Measurements from ENCODE around the gene TENM4.

The TENM4 gene

DNA sequence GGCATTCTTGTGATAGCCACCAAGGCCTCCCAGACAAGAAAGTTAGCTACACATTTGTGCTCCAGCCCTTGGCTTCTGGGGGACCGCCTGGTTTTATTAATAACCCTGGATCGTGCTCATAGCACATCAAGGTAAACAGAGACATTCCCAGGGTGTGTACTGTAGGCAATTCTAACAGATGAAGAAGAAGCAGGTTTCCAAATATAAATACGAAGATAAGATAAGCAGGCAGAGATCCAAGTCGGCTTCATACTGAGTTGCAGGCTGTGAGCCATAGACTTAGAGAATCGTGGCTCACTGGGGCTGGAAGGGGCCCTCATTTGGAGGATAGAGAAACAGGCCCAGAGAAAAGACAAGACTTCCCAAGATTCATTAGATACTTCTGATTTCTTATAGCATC lies 131.4 kb downstream of the TENM4 start:
- DNase-seq (ENCODE audit: low read depth in 1 of 2, low spot score in 1 of 2) = no peak

DNA sequence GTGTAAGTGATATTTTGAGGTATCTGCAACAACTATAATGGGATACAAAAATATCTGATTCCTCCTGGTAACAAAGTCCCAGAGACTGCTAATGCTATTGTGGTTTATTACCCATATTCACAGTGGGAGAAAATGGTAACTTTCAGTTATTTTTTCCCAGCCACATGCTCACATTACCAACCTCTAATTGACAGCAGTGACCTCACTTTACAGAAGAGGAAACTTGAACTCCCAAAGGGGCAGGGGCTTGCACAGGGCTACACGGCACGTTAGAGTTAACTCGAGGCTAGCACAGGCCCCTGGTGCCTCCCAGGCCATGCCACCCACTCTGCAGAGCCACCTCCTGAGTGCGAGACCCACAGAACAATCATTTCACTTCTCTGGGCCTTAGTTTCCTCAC lies 132.4 kb downstream of the TENM4 start:
- DNase-seq (ENCODE audit: low read depth in 1 of 2, low spot score in 1 of 2) = no peak

DNA sequence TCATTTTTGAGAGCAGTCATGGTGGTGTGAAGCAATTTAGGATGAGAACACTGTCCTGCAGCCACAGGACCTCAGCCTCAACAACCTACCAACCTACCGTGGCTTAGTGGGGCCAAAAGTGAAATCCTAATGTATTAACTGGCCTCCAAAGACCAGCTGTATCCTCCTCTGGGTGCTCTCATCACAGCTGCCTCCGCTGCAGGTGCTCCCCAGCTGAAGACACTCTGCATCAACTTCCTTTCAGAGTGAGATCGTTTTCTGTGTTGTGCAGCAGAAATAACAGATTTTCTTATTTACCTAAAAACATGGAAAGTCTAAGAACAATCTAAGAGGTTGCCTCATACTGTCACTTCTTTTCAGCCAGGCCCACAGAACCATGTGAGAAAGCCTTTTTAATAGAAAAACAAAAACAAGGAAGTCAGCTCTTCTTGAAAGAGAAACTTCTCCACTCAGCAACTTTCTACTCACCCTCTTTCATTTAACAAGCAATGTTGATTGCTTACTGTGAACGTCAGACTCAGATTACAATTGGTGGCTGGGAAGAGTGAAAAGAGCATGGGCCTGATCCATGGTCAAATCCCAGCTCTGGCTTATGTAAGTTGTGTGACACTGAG lies 136.1 kb downstream of the TENM4 start:
- DNase-seq (ENCODE audit: low read depth in 1 of 2, low spot score in 1 of 2) = no peak

DNA sequence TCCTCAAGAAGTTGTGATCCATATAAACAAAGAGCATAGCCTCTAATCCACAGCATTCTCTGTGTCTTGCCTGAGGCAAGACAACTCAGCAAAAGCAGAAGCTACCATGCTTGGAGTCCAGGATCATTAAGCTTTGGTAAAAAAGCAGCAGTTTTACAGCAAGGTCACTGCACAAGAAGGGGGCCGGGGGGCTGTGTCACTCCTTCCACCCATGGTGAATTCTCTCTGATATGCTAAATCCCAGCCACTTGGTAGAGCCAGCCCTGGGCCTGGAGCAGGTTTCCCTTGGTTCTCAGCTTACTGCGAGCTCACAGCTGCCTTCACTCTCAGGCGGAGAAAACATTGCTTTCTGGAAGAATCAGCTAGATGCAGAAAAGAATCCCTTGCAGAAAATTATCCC lies 144.7 kb downstream of the TENM4 start:
- no peak for DNase-seq (ENCODE audit: low read depth in 1 of 2, low spot score in 1 of 2)

DNA sequence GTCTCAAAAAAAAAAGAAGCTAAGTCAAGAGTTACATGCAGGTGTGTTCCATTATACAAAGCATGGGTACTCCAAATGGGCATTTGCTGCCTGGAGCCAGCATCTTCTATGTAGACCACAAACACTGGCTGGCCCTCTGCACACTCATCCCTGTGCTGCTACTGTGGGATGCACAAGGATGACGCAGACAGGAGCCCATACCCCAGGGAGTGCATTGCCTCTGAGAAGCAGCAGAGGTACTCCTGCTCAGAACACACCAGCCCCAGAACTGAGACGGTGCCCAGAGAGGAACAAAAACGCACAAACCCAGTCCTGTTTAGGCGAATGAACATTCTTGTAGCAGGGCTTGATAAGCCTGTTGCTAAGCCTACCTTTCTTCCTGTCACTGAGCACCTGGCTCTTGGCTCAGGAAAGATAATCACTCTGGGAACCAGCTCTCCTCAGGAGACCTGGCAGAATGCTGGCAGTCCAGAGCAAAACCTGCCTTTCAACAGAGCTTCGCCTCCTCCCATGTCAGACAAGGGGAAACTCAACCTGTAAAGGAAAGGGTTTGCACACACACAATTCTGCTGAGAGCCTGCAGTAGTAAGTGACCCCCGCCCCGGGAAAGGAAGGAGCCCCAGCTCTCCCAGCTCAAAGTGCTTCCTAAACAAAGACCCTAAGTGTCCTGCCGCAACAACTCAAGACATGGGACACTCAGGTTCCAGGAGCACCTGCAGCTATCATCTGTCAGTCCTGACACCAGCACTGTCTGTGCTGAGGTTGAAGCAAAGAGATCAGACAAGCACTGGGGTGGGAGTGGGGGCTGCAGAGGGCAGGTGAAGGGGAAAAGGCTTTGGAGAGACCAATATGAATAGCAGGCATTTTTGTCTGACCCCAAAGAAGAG lies 145.7 kb downstream of the TENM4 start:
- DNase-seq (ENCODE audit: low read depth in 1 of 2, low spot score in 1 of 2) = no peak

DNA sequence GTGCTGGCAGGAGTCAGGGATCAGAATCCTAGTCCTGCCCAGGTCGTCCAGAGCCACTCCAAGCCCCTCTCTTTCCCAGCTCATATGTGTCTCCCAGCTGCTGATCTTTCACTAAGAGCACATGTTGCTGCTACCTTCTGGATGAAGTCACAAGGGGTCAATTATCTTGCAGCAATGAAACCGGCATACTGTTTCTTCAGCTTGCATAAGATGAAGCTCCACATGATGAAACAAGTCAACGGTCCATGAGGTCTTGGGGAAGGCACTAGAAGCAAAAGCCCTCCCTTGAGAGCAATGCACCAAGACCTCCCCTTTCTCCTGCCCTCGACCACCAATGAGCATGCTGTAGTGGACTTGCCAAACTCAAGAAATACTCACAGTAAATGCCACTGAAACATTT lies 148.9 kb downstream of the TENM4 start:
- DNase-seq (ENCODE audit: low read depth in 1 of 2, low spot score in 1 of 2) = no peak

DNA sequence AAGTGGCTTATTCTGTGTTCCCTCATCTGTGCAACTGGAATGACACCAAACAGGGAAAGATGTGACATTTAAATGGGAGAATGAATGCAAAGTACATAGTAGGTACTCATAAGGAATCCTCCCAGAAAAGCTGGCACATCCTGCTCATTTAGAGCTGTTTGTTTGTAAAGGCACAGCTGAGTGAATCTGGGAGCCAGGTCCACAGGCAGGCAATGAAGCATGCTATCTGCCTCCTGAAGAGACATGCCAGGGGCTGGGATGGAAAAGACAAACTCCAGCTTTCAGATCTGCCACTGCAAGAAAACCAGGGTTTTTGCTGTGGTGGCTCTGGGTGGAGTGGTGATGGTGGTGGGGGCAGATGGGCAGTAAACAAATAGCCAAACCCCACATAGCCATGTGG lies 150.1 kb downstream of the TENM4 start:
- no peak for DNase-seq (ENCODE audit: low read depth in 1 of 2, low spot score in 1 of 2)

DNA sequence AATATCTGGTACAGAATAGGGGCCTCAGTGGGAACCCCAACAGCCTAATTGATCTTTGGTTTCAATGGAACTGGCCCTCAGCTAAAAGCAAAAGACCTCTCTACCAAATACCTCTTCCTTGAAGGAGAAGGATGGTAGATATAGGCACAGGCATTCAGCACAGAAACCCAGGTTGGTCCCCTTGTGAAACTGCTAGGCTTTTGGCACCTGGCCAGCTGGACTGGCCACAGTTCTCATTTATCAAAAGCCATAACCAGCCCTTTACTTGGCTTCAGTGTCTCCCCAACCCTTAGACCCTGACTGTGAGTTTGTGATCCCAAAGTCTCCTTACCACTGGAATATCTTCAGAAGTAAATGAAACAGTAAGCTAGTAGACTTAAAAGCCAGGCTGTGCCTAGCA lies 152.9 kb downstream of the TENM4 start:
- no peak for DNase-seq (ENCODE audit: low read depth in 1 of 2, low spot score in 1 of 2)

DNA sequence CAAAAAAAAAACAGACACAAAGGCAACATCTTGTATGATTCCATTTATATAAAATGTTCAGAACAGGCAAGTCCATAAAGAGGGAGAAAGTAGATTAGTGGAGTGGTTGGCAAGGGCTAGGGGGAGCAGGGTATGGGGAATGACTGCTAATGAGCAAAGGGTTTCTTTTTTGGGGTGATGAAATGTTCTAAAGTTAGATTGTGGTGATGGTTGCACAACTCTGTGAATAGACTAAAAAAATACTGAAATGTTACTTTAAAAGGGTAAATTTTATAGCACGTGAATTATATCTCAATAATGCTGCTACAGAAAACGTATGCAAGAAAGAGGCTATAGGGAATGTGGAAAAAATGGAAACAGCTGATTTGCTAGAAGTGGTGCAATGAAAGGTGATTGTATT lies 155.1 kb downstream of the TENM4 start:
- DNase-seq (ENCODE audit: low read depth in 1 of 2, low spot score in 1 of 2) = no peak

DNA sequence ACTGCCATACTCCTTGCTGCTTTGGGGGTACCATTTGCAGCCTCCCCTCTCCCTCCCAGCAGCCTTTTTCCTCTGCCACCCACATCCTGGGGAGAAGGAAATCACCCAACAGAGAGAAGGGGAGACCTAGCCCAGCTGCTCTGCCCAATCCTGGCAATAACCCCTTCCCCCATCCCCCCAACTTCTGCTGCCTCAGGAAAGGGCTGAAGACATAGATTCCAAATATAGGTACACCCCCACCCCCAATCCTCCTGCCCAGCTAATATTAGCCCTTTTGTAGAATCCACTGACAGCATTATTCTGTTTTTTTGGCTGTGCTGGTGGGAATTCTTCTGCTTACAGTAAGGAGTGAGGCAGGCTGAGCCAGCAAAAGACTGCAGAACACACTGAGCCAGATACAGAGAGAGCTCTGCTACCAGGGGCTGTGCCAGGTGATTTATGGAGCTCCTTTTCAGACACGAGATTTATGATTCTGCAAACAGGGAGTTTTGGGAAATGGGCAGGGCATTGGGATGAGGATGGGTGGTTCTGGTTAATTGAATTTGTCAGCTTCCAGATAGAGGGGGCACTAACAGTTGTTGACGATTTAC lies 164.0 kb downstream of the TENM4 start:
- DNase-seq (ENCODE audit: low read depth in 1 of 2, low spot score in 1 of 2) = no peak

DNA sequence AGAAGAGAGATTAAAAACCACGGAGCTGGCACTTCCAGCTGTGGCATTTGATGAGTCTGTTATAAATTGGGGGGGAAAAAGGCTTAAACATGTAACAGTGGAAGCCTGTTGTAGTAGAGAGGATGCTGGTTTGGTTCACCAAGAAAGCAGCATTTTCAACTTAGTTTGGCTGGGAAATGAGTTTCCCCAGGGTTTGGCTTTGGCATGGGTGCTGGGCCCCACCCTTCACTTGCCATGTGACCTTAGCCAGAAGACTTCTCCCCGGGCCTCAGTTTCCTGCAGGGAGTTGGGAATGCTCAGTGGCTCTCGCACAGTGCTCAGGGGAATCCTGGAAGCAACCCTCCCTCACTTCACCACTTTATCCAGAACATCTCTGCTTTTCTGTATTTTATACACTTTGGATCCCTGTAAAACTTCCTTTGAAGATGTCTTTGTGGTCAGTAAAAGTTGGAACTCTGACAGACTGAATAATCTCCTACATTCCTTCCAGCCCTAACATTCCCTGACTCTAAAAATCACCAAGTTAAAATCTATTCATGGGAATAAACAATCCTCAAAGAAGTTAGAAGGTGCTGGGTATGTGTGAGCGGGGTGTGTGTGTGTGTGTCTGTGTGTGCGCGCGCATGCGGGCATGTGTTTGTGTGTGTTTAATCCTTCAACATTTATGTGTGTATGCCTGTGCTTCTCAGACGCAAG lies 166.0 kb downstream of the TENM4 start:
- DNase-seq (ENCODE audit: low read depth in 1 of 2, low spot score in 1 of 2) = no peak

DNA sequence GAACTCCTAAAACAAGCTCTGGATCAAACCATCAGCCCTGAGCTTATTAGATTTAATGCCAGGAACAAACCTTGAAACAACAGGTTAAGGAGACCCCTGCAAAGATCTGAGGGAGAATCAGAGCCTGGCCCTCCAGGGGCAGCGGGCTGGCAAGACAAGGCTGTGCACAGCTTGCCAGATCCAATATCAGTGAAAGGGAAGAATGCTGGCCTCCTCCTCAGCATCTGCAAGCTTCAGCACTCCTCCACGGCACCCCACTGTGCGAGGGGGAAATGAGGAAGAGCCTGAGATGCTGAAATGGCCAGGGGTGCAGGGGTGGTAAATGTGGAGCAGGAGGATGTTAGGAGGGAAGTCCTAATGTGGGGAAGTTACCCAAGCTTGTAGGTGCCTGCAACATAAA lies 167.0 kb downstream of the TENM4 start:
- no peak for DNase-seq (ENCODE audit: low read depth in 1 of 2, low spot score in 1 of 2)

DNA sequence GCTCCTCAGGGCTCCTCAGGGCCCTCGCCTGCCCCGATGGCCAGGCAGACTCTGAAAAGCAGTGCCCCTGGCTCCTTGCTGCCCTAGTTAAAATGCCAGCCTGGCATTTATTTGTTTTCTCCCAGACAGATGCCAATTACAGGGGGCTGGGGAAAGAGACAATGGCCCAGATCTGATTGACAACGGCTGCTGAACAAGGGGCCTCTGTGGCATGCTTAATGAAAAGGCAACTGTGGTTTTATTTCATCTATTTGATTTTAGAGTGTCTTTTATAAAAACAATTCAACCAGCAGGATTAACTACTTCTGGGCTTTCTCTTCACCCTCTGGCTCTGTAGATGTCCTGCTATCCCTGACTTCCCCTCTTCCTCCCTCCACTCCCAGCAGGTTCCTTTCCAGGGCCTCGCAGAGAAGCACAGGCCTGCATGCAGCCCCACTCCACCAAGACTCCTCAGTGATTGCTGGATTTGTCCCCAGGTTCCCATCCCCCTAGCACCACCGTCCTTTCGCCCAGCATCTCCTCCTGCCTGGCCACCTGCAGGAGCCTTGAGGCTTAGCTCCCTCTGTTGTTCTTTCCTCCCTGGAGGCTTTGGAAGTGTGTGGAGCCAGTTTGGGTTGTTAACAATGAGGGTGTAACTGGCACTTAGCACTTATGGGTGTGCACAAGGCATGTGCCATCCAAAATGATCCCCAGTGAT lies 171.1 kb downstream of the TENM4 start:
- no peak for DNase-seq (ENCODE audit: low read depth in 1 of 2, low spot score in 1 of 2)

DNA sequence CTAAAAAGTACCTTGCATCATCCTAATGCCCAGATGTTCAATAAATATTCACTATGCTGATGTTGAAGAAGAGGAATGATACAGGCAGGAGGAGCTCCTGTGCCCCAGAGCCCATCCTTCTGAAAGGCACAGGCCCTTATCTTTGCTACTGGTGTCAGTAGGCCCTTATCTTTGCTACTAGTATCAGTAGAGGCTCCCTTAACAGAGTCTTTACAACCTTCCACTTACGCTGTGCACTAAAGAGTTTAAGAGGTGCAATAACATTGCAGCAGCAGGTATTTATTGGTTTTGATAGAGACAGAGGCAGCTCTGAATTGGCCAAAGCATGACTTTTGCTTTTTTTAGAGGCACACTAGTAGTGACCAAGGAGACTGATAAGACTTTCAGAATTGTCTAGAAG lies 174.4 kb downstream of the TENM4 start:
- no peak for DNase-seq (ENCODE audit: low read depth in 1 of 2, low spot score in 1 of 2)

DNA sequence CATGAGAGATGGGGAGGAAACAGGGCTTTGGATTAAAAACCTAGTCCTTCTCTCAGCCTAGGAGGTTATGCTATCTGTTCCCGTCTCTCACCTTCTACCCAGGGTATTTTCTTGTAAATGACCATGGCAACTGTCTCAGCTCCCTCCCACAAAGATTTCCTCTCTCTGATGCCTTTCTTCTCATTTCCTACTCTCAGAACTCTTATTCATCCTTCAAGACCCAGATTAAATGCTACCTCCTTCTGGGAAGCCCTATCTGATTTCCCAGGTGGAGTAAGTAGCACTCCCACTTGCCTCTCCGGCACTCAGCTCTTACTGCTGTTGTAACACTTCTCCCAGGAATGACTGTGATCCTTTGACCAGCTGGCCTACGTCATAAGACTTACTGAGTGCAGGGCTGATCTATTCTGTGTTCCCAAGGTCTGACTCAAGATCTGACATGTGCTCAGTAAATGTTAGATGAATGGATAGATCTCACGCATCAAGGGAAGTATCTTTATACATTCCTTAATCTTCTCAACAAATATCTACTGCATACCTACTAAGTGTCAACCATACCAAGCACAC lies 175.0 kb downstream of the TENM4 start:
- DNase-seq (ENCODE audit: low read depth in 1 of 2, low spot score in 1 of 2) = no peak

DNA sequence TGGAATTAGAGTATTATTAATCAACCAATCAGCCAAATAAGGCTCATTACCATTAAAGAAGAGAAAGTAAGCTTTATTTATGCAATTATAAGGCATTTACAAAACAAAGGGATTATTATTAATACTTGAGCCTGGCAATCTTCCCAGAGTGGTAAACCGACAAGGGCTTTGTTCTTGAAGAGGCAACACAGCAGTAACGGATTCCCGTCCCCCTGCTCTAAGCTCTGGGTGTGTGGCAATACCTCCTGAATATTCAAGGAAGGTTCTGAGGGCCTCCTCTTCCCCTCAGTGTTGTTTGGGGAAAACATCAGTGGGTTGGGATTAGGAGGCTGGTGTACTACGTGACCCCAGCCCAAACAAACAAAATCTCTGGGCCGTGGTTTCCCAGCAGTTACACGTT lies 176.5 kb downstream of the TENM4 start:
- no peak for DNase-seq (ENCODE audit: low read depth in 1 of 2, low spot score in 1 of 2)

DNA sequence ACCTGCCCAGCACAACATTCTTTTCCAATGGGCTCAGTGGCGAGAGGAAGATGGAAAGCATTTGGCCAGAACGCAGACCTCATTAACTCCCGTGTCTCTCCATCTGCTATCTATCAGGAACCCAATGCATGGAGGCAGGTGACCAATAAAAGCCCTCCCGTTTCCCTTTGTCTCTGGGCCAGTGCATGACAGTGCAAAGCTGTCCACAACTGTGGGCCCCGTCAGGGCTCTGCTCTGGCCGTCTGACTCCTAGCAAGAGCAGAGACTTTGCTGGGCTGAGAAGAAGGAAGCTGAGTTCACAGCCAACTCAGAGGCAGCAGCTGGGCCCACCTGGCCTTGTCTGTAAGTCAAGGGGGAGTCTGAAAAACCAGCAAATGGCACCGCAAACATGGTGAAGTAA lies 177.8 kb downstream of the TENM4 start:
- no peak for DNase-seq (ENCODE audit: low read depth in 1 of 2, low spot score in 1 of 2)

DNA sequence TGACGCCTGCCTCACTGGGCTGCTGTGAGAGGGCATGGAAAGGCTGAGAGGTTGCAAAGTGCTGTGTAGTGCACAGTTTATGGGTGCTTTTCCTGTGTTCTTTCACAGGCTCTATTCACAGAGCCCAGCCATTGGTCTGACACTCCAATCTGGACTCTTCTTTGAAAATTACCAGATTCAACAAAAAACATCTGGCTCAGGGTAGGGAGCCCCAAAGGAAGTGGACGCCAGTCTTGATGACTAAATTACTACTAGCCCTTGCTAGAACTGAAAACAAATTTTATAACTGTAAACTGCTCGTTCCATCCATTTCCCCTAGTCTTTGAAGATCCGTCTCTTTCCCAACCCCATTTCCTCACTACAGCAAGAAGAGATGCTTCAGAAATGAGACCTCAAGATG lies 178.6 kb downstream of the TENM4 start:
- no peak for DNase-seq (ENCODE audit: low read depth in 1 of 2, low spot score in 1 of 2)

DNA sequence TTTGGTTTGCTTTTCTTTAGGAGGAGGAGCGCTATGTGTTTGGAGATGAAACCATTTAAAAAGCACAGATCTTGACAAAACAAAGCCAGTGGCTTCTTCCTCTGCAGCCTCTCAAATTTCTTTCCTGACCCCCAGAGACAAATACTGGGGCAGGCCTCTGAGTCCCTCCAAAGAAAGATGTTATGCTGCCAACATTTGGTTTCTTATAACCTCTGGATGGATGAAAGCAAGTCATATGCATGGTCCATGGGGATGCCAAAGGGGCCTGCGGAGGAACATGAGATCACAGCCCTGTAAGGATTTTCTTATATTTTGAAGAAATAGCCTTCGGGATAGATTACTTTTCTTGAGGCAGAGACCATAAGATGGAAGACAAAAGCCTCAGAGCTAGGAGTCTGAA lies 179.1 kb downstream of the TENM4 start:
- no peak for DNase-seq (ENCODE audit: low read depth in 1 of 2, low spot score in 1 of 2)

DNA sequence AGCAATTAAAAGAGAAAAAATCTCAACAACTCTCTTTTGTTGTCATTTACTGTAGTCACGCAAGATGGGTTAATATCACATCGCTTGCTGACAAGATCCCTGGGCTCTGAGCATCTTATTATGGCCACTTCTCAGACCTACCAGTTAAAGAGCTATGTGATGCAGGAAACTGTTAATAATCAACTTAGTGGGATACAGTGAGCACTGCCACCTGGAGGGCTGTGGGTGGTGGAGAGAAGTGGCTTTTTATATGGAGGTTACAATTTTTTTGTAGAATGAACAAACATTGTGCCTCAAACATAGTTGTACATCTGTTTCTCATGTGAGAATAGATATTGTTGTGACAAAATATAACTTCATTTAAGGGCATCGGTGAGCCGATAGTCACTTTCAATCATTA lies 181.0 kb downstream of the TENM4 start:
- DNase-seq (ENCODE audit: low read depth in 1 of 2, low spot score in 1 of 2) = no peak

DNA sequence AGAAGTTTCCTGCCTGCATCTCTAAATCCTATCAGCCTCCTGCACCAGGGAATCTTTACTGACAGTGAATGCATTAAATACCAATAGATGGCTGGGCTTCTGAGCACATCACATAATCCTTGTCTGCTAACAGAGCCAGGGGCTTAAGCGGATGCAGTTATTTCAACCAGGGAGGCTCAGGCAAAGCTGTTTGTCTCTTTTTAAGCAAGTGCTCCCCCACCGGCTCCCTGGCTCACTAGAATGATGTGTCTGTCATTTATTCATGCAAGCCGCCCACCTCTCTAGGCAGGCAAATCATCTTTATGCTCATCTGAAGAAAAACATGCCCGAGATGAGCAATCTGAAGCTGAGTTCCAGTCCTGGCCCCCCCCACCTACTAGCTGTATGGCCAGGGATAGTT lies 182.3 kb downstream of the TENM4 start:
- no peak for DNase-seq (ENCODE audit: low read depth in 1 of 2, low spot score in 1 of 2)

All from activated CD4-positive, alpha-beta T cell treated with anti-CD3 and anti-CD28 coated beads, Interleukin-2, amount 50 U/mL, for 24 hours (primary cell).